ENCODE measurements around the gene ZNF385B. TPM values are rescaled to one million over a fixed set of nuclear protein-coding genes. Genes with fewer than 3 reads are reported as not detected.

Gene ZNF385B
- total RNA-seq, 1 experiment from 2014 or later = 9.3 TPM

GRCh38 chr2:179812501-179812900, 48.9 kb downstream of the ZNF385B start:
- Histone ChIP-seq H3K4me3 (replicated peaks in 1 of 2; ENCODE audit: low read depth in 1 of 2, low read length in 2 of 2) (no peak overlapping the region), H3K9me2 (ENCODE audit: insufficient read depth) (no peaks in the 10 kb centered on the region), H3K4me2 (ENCODE audit: low read length) (no peak overlapping the region), H3K27me3 (ENCODE audit: insufficient read depth, low read length) (no peaks in the 10 kb centered on the region), H3K9me3 (ENCODE audit: control insufficient read depth in 1 of 2, insufficient read depth in 1 of 2, low read depth in 1 of 2, low read length in 2 of 2) (no peaks in the 10 kb centered on the region; a peak in 1 of 4 replicates), H3K9ac (ENCODE audit: low read length) (no peak overlapping the region), H3K4me1 (ENCODE audit: control insufficient read depth in 1 of 2, insufficient read depth in 2 of 2, low read length in 2 of 2) (peaks cover 1 to 5% of the 10 kb centered on the region in 2 experiments; a peak in 3 of 4 replicates), H3K27ac (ENCODE audit: low read depth, low read length) (no peak overlapping the region), H3K36me3 (ENCODE audit: control insufficient read depth in 1 of 2, insufficient read depth in 2 of 2, low read length in 2 of 2) (no peaks in the 10 kb centered on the region), H3K79me2 (ENCODE audit: insufficient read depth, low read length) (no peaks in the 10 kb centered on the region), H4K20me1 (ENCODE audit: insufficient read depth) (no peaks in the 10 kb centered on the region), H2AFZ (ENCODE audit: low read depth, low read length, poor library complexity, severe bottlenecking) (no peak overlapping the region)
- DNase-seq (ENCODE audit: low read depth, low spot score) (no peak), ATAC-seq (no peak)
- ChIA-PET CTCF (no interaction called here), RAD21 (ENCODE audit: low non-redundant PET in 1 of 2, low total read pairs in 2 of 2, uncharacterized antibody in 2 of 2, unreplicated experiment in 2 of 2) (no interaction called here), POLR2A (no interaction called here)
- intact Hi-C loops (cut with micrococcal nuclease) = no loop called here
- no peak for TF ChIP-seq MAX (IDR thresholded peaks at IDR 0.05)
- no peak for TF ChIP-seq EZH2phosphoT487 (IDR thresholded peaks at IDR 0.05; ENCODE audit: borderline replicate concordance)
- no peak for TF ChIP-seq FOSL1 (IDR thresholded peaks at IDR 0.05; ENCODE audit: low read depth)
- no peak for TF ChIP-seq POLR2A (IDR thresholded peaks at IDR 0.05; ENCODE audit: borderline replicate concordance, extremely low read depth, insufficient read depth, insufficient read length)
- TF ChIP-seq EGR1 (IDR thresholded peaks at IDR 0.05; ENCODE audit: low read depth) = no peak
- no peak for TF ChIP-seq TCF7L2 (IDR thresholded peaks at IDR 0.05; ENCODE audit: borderline replicate concordance, extremely low read depth, insufficient read depth, insufficient read length)
- TF ChIP-seq ELF1 (IDR thresholded peaks at IDR 0.05; ENCODE audit: borderline replicate concordance, low read depth) = no peak
- TF ChIP-seq SP1 (IDR thresholded peaks at IDR 0.05; ENCODE audit: low read depth) = no peak
- TF ChIP-seq POLR2AphosphoS5 (IDR thresholded peaks at IDR 0.05; ENCODE audit: low read depth, low read length) = no peak
- TF ChIP-seq YY1 (IDR thresholded peaks at IDR 0.05; ENCODE audit: extremely low read depth, insufficient replicate concordance, low read depth, low read length) = no peak
- TF ChIP-seq CBX3 (IDR thresholded peaks at IDR 0.05; ENCODE audit: low read depth) = no peak
- no peak for TF ChIP-seq JUND (IDR thresholded peaks at IDR 0.05)
- TF ChIP-seq EZH2 (IDR thresholded peaks at IDR 0.05) = no peak
- TF ChIP-seq ZFX (IDR thresholded peaks at IDR 0.05) = no peak
- no peak for TF ChIP-seq ZNF274 (IDR thresholded peaks at IDR 0.05; ENCODE audit: low read depth, low read length)
- no peak for TF ChIP-seq SRF (IDR thresholded peaks at IDR 0.05; ENCODE audit: low read depth)
- no peak for TF ChIP-seq ZBTB33 (IDR thresholded peaks at IDR 0.05; ENCODE audit: extremely low read depth, insufficient replicate concordance, low read length)
- no peak for TF ChIP-seq CEBPB (IDR thresholded peaks at IDR 0.05; ENCODE audit: low read depth)
- no peak for TF ChIP-seq ATF3 (IDR thresholded peaks at IDR 0.05)
- TF ChIP-seq RAD21 (IDR thresholded peaks at IDR 0.05; ENCODE audit: low read depth) = no peak
- BruUV-seq (replicated peaks) = no TSS peak

All from HCT116 (cell line).